ENCODE results near the gene PDE6D. TPM values are rescaled to one million over a fixed set of nuclear protein-coding genes. Genes with fewer than 3 reads are reported as not detected.

PDE6D gene
- total and polyA plus RNA-seq, 2 of the 13 experiments (the other 11 are each of a cell fraction or from before 2014, with no cell fraction given), result 14.1 to 23.2 TPM

DNA sequence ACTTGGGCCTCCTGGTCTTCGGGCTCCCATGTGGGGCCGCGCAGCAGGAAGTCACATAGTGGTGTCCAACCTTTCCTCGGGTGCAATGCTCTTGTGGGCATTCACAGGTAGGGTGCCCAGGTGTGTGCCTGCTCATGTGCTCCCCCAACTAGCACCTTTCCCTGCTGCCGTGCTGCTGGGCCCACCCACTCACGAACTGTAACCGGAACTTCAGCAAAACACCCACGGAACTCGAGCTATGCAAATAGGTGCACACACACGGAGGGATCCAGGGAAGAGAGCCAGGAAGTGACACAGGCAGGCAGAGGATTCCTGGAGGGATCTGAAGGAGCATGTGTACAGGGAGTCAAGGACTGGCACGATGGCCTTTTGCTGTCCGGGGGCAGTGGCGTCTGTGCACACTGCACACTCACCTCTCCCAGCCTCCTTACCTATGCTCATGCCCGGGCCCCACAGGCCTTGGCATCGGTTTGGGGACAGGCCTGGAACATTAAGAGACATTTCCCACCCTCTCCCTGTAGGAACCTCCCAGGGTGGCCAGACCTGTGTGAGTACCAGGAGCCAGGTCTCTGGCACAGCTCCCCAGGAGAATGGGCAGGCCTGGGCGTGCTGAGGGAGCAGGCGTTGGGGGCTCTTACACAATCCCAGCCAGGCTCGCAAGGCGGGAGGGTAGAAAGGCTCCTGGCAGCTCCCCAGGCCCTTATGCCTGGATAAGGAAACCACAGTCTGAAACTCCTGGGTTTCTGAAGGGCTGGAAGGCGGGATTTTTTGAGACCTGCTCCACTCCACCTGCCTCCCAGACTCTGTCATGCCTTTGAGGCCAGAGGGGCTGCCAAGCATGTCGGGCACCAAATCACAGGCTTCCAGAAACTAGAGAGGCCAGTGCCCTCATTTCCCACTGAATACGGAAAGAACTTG is 79.4 kb downstream of the PDE6D start (continued):
- TF ChIP-seq ZNF570 (CRISPR knock-in tag; IDR thresholded peaks at IDR 0.05; ENCODE audit: borderline replicate concordance) (no peak), ZC3H4 (CRISPR knock-in tag; IDR thresholded peaks at IDR 0.05; ENCODE audit: borderline replicate concordance) (peak; percentile 50), CCDC6 (CRISPR knock-in tag; IDR thresholded peaks at IDR 0.05) (peak; percentile 51; the same call in 1 of the 2 replicates), PATZ1 (CRISPR knock-in tag; IDR thresholded peaks at IDR 0.05) (0 out of 2 replicates have a peak, but pooled peaks have one; percentile 56), ZSCAN29 (CRISPR knock-in tag; conservative IDR thresholded peaks at IDR 0.05) (no peak), ZNF281 (CRISPR knock-in tag; IDR thresholded peaks at IDR 0.05; ENCODE audit: borderline replicate concordance) (no peak), HNRNPK (IDR thresholded peaks at IDR 0.05; ENCODE audit: low read depth, low read length, poor library complexity, severe bottlenecking) (no peak), NFE2L2 (IDR thresholded peaks at IDR 0.05; ENCODE audit: low read length) (no peak), ZNF776 (CRISPR knock-in tag; IDR thresholded peaks at IDR 0.05) (no peak; the same call in 1 of the 2 replicates), ZNF761 (CRISPR knock-in tag; conservative IDR thresholded peaks at IDR 0.05) (no peak; the same call in 1 of the 2 replicates), ZBTB2 (CRISPR knock-in tag; IDR thresholded peaks at IDR 0.05; ENCODE audit: low read depth) (peak; percentile 37; the same call in 1 of the 2 replicates)
- TF ChIP-seq, protein P1, sequence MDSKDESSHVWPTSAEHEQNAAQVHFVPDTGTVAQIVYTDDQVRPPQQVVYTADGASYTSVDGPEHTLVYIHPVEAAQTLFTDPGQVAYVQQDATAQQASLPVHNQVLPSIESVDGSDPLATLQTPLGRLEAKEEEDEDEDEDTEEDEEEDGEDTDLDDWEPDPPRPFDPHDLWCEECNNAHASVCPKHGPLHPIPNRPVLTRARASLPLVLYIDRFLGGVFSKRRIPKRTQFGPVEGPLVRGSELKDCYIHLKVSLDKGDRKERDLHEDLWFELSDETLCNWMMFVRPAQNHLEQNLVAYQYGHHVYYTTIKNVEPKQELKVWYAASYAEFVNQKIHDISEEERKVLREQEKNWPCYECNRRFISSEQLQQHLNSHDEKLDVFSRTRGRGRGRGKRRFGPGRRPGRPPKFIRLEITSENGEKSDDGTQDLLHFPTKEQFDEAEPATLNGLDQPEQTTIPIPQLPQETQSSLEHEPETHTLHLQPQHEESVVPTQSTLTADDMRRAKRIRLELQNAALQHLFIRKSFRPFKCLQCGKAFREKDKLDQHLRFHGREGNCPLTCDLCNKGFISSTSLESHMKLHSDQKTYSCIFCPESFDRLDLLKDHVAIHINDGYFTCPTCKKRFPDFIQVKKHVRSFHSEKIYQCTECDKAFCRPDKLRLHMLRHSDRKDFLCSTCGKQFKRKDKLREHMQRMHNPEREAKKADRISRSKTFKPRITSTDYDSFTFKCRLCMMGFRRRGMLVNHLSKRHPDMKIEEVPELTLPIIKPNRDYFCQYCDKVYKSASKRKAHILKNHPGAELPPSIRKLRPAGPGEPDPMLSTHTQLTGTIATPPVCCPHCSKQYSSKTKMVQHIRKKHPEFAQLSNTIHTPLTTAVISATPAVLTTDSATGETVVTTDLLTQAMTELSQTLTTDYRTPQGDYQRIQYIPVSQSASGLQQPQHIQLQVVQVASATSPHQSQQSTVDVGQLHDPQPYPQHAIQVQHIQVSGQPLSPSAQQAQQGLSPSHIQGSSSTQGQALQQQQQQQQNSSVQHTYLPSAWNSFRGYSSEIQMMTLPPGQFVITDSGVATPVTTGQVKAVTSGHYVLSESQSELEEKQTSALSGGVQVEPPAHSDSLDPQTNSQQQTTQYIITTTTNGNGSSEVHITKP (CRISPR knock-in tag; IDR thresholded peaks at IDR 0.05; ENCODE audit: low read depth), result no peak
- TF ChIP-seq, protein P2, sequence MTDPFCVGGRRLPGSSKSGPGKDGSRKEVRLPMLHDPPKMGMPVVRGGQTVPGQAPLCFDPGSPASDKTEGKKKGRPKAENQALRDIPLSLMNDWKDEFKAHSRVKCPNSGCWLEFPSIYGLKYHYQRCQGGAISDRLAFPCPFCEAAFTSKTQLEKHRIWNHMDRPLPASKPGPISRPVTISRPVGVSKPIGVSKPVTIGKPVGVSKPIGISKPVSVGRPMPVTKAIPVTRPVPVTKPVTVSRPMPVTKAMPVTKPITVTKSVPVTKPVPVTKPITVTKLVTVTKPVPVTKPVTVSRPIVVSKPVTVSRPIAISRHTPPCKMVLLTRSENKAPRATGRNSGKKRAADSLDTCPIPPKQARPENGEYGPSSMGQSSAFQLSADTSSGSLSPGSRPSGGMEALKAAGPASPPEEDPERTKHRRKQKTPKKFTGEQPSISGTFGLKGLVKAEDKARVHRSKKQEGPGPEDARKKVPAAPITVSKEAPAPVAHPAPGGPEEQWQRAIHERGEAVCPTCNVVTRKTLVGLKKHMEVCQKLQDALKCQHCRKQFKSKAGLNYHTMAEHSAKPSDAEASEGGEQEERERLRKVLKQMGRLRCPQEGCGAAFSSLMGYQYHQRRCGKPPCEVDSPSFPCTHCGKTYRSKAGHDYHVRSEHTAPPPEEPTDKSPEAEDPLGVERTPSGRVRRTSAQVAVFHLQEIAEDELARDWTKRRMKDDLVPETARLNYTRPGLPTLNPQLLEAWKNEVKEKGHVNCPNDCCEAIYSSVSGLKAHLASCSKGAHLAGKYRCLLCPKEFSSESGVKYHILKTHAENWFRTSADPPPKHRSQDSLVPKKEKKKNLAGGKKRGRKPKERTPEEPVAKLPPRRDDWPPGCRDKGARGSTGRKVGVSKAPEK (CRISPR knock-in tag; IDR thresholded peaks at IDR 0.05; ENCODE audit: borderline replicate concordance), result peak; percentile 40; the same call in 1 of the 2 replicates
